Measurements from ENCODE around the gene ZNF205. TPM values are rescaled to one million over a fixed set of nuclear protein-coding genes. Genes with fewer than 3 reads are reported as not detected.

Gene ZNF205
- total RNA-seq, 1 donor from 2014 or later = 0.09 TPM

DNA sequence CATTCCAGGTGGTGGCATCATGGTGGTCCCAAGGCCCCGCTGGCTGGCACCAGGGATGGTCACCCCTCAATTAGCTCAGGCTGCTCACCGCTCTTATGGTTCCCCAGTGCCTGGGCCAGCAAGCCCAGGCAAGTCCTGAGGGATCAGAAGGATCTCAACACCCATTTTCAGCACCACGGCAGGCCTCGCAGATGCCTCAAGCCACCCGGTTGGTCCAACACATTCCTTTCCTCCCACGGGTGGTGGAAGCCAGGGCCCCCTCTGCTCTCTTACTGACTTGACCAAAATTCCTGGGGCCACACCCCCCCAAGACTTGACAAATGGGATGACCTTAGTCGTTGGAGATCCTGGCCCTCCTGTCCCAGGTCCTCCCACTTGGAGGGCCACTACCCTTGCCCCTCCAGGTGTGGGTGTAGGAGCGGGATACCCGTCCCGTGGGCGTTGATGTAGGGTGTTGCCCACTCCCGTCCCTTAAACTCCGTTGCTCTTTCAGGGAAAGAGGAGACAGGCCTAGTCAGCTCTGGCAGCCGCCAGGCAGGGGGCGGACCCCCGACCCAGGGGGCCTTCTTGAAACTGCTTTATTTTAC lies 5.9 kb downstream of the ZNF205 start:
- H3K4me3 Mint-ChIP-seq (ENCODE audit: low read depth) = no peak overlapping the region
- H3K9me3 Mint-ChIP-seq = no peaks in the 10 kb centered on the region
- intact Hi-C loops (cut with micrococcal nuclease) = no loop called here
- no peak overlapping the region for H3K27ac Mint-ChIP-seq
- no peak for DNase-seq (ENCODE audit: low spot score)
- H3K4me1 Mint-ChIP-seq (ENCODE audit: low read depth) = peaks cover 1% of the 10 kb centered on the region
- peaks cover 2% of the 10 kb centered on the region for H3K27me3 Mint-ChIP-seq (ENCODE audit: low read depth)
- no peaks in the 10 kb centered on the region for H3K36me3 Mint-ChIP-seq (ENCODE audit: low read depth)

DNA sequence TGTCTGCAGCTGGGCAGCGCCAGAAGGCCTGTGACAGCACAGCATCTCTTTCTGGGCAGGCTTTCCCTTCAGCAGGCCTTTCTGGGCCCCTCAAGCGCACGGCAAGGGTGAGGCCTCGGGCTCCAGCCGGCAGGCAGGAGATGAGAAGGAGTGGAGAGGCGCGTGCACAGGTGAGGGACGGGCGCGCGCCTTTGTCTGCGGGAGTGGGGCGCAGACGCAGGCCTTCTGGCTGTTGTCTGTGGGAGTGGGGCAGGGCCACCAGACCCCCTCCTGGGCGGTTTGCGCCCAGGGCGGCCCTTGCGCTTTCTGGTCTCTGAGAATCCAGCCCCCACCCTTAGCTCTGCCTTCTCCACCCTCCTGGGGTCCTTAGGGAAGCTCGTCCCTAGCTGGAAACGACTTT lies 6.5 kb downstream of the ZNF205 start:
- Mint-ChIP-seq H3K4me1 (ENCODE audit: low read depth) (peaks cover 5% of the 10 kb centered on the region), H3K27ac (no peak overlapping the region), H3K9me3 (no peaks in the 10 kb centered on the region), H3K4me3 (ENCODE audit: low read depth) (no peak overlapping the region), H3K36me3 (ENCODE audit: low read depth) (no peaks in the 10 kb centered on the region), H3K27me3 (ENCODE audit: low read depth) (no peaks in the 10 kb centered on the region)
- no peak for DNase-seq (ENCODE audit: low spot score)
- intact Hi-C loops (cut with micrococcal nuclease) = no loop called here

DNA sequence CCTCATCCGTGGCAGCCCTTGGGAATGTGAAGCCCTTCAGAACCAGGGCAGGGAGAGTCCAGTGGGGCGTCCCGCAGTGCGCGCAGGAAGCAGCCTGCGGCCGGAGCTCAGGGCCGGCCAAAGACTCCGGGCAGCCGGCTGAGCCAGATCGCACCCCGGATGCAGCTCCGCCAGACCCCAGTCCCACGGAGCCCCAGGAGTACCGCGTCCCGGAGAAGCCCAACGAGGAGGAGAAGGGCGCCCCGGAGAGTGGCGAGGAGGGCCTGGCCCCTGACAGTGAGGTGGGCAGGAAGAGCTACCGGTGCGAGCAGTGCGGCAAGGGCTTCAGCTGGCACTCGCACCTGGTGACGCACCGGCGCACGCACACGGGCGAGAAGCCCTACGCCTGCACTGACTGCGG lies 6.9 kb downstream of the ZNF205 start:
- intact Hi-C loops (cut with micrococcal nuclease) = no loop called here
- DNase-seq (ENCODE audit: low spot score) = no peak
- H3K4me3 Mint-ChIP-seq (ENCODE audit: low read depth) = no peak overlapping the region
- H3K27me3 Mint-ChIP-seq (ENCODE audit: low read depth) = no peaks in the 10 kb centered on the region
- no peaks in the 10 kb centered on the region for H3K9me3 Mint-ChIP-seq
- no peaks in the 10 kb centered on the region for H3K36me3 Mint-ChIP-seq (ENCODE audit: low read depth)
- H3K4me1 Mint-ChIP-seq (ENCODE audit: low read depth) = peaks cover 5% of the 10 kb centered on the region
- H3K27ac Mint-ChIP-seq = no peak overlapping the region

DNA sequence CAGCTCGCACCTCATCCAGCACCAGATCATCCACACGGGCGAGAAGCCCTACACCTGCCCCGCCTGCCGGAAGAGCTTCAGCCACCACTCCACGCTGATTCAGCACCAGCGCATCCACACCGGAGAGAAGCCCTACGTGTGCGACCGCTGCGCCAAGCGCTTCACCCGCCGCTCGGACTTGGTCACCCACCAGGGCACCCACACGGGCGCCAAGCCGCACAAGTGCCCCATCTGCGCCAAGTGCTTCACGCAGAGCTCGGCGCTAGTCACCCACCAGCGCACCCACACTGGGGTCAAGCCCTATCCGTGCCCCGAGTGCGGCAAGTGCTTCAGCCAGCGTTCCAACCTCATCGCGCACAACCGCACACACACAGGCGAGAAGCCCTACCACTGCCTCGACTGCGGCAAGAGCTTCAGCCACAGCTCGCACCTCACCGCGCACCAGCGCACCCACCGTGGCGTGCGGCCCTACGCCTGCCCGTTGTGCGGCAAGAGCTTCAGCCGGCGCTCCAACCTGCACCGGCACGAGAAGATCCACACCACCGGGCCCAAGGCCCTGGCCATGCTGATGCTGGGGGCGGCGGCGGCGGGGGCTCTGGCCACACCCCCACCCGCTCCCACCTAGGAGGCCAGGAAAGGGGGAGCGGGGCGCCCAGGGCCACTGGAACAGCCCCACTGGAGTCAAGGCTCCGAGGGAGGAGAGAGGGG lies 7.5 kb downstream of the ZNF205 start:
- Mint-ChIP-seq H3K4me1 (ENCODE audit: low read depth) (peaks cover 5% of the 10 kb centered on the region), H3K36me3 (ENCODE audit: low read depth) (no peaks in the 10 kb centered on the region), H3K9me3 (no peaks in the 10 kb centered on the region), H3K27me3 (ENCODE audit: low read depth) (no peaks in the 10 kb centered on the region), H3K4me3 (ENCODE audit: low read depth) (no peak overlapping the region), H3K27ac (no peak overlapping the region)
- intact Hi-C loops (cut with micrococcal nuclease) = loop anchor here (10.0 kb wide), 1 partner anchor 95 kb away; the partner anchor contains the start of genes HCFC1R1, THOC6 and TNFRSF12A
- no peak for DNase-seq (ENCODE audit: low spot score)

DNA sequence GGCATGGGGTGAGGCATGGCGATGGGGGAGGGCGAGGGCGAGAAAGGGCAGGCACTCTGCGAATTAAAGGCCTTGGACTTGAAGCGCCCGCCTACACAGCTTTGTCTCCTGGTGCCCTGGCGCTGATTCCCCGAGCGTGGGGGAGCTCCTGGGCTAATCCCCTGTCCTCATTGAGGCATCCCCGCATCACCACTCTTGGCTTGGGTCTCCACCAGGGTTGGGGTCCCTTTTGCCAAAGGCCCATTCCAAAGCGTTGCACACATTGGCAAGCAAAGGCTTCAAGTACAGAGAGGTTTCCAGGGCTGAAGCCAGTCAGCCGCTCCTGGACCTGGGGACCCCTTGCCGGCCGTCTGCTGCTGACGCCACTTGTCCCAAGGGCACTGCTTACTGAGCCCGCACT lies 8.0 kb downstream of the ZNF205 start:
- H3K4me1 Mint-ChIP-seq (ENCODE audit: low read depth) = peaks cover 10% of the 10 kb centered on the region
- no peaks in the 10 kb centered on the region for H3K27me3 Mint-ChIP-seq (ENCODE audit: low read depth)
- H3K4me3 Mint-ChIP-seq (ENCODE audit: low read depth) = no peak overlapping the region
- no peak for DNase-seq (ENCODE audit: low spot score)
- no peaks in the 10 kb centered on the region for H3K9me3 Mint-ChIP-seq
- intact Hi-C loops (cut with micrococcal nuclease) = loop anchor here (10.0 kb wide), 1 partner anchor 96 kb away; the partner anchor contains the start of genes HCFC1R1, THOC6 and TNFRSF12A
- H3K36me3 Mint-ChIP-seq (ENCODE audit: low read depth) = peaks cover 2% of the 10 kb centered on the region
- H3K27ac Mint-ChIP-seq = no peak overlapping the region

- no peak overlapping the region for H3K4me3 Mint-ChIP-seq (ENCODE audit: low read depth)
- intact Hi-C loops (cut with micrococcal nuclease) = loop anchor here (10.0 kb wide), 1 partner anchor 97 kb away; the partner anchor contains the start of genes HCFC1R1, THOC6 and TNFRSF12A
Measured at GRCh38 chr16:3121851-3122467, 9.6 kb downstream of the ZNF205 start.

DNA sequence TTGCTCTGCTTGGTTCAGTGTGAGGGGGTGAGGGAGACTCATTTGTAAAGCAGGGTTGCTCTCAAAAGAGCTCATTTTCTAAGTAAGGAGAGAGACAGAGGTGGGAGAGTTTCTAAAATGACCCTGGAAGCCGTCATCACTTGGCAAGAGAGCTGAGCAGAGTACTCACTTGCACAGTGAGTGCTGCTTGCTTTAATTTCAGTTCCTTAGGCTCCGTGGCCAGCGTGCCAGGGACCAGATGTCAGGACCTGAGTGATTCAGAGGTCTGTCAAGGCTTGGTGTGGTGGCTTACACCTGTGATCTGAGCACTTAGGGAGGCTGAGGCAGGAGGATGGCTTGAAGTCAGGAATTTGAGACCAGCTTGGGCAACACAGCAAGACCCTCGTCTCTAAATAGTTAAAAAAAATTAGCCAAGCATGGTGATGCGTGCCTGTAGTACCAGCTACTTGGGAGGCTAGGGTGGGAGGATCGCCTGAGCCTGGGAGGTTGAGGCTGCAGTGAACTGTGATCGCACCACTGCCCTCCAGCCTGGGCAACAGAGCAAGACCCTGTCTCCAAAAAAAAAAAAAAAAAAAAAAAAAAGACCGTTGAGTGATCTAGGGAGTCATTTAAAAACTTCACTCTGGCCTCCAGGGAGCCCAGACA lies 10.7 kb downstream of the ZNF205 start:
- Mint-ChIP-seq H3K36me3 (ENCODE audit: low read depth) (peaks cover 15% of the 10 kb centered on the region), H3K27ac (no peak overlapping the region), H3K9me3 (no peaks in the 10 kb centered on the region), H3K4me3 (ENCODE audit: low read depth) (peak overlapping the region; percentile 96), H3K27me3 (ENCODE audit: low read depth) (no peaks in the 10 kb centered on the region), H3K4me1 (ENCODE audit: low read depth) (peaks cover 28% of the 10 kb centered on the region)
- intact Hi-C loops (cut with micrococcal nuclease) = loop anchor here (10.0 kb wide), 1 partner anchor 98 kb away; the partner anchor contains the start of genes HCFC1R1, THOC6 and TNFRSF12A
- no peak for DNase-seq (ENCODE audit: low spot score)

More at GRCh38 chr16:3121851-3122467, 9.6 kb downstream of the ZNF205 start:
- no peak for DNase-seq (ENCODE audit: low spot score)
- no peaks in the 10 kb centered on the region for H3K27me3 Mint-ChIP-seq (ENCODE audit: low read depth)
- H3K36me3 Mint-ChIP-seq (ENCODE audit: low read depth) = peaks cover 9% of the 10 kb centered on the region
- H3K9me3 Mint-ChIP-seq = no peaks in the 10 kb centered on the region
- no peak overlapping the region for H3K27ac Mint-ChIP-seq
- H3K4me1 Mint-ChIP-seq (ENCODE audit: low read depth) = peaks cover 19% of the 10 kb centered on the region

DNA sequence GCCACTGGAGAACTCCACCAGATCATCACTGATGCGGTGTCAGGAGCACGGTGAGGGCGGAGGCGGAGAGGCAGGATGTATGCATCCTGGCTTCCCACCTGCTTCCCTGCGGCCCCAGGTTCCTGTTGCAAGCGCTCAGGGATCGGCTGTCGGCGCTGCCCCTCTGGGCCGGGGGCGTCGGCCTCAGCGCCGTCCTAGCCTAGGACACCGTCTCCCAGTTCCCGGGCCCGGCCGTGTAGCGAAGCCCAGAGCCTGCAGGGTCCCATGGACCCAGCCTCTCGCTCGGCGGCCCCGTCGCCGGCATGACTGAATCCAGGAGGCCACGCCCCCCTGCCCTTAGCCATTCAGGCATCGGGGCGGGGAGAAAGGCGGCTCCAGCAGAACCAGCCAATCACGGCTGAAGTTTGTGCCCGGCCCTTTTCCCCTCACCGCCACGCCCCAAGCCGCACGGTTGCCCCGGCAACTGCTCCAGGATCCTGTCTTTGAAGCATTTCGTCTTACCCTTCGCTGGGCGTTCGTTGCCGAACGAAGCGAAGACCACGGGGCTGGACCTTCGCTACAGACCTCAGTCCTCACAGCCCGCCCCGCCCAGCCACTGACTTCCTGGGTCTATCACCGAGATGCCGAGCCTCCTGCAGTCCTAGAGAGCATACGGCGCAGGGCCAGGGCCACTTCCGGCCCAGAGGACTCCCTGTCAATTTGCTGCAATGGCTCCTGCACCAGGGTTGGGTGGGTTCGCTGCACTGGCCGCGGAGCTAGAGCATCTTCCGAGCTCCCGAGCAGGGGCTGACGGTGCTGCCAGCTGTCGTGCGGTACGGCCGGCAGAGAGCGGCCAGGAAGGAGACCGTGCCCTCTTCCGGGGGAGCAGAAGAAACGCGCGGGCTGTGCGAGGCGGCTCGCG lies 11.8 kb downstream of the ZNF205 start:
- intact Hi-C loops (cut with micrococcal nuclease) = loop anchor here (1.0 to 10.0 kb wide), 4 partner anchors 10 to 99 kb away; partner anchors contain the start of genes HCFC1R1, THOC6 and TNFRSF12A
- peaks cover 15% of the 10 kb centered on the region for H3K36me3 Mint-ChIP-seq (ENCODE audit: low read depth)
- H3K27ac Mint-ChIP-seq = peak overlapping the region; percentile 92
- peak overlapping the region; percentile 96 for H3K4me3 Mint-ChIP-seq (ENCODE audit: low read depth)
- DNase-seq (ENCODE audit: low spot score) = peak; percentile 97
- peaks cover 34% of the 10 kb centered on the region for H3K4me1 Mint-ChIP-seq (ENCODE audit: low read depth)
- no peaks in the 10 kb centered on the region for H3K9me3 Mint-ChIP-seq
- no peaks in the 10 kb centered on the region for H3K27me3 Mint-ChIP-seq (ENCODE audit: low read depth)

- H3K4me3 Mint-ChIP-seq (ENCODE audit: low read depth) = peak overlapping the region; percentile 68
- no peaks in the 10 kb centered on the region for H3K9me3 Mint-ChIP-seq
- H3K27me3 Mint-ChIP-seq (ENCODE audit: low read depth) = no peaks in the 10 kb centered on the region
- peaks cover 44% of the 10 kb centered on the region for H3K4me1 Mint-ChIP-seq (ENCODE audit: low read depth)
- peaks cover 37% of the 10 kb centered on the region for H3K36me3 Mint-ChIP-seq (ENCODE audit: low read depth)
- H3K27ac Mint-ChIP-seq = peak overlapping the region; percentile 67
- intact Hi-C loops (cut with micrococcal nuclease) = loop anchor here (10.0 kb wide), 1 partner anchor 103 kb away; the partner anchor contains the start of genes HCFC1R1, THOC6 and TNFRSF12A
- no peak for DNase-seq (ENCODE audit: low spot score)
Measured at GRCh38 chr16:3127745-3128144, 15.4 kb downstream of the ZNF205 start.

DNA sequence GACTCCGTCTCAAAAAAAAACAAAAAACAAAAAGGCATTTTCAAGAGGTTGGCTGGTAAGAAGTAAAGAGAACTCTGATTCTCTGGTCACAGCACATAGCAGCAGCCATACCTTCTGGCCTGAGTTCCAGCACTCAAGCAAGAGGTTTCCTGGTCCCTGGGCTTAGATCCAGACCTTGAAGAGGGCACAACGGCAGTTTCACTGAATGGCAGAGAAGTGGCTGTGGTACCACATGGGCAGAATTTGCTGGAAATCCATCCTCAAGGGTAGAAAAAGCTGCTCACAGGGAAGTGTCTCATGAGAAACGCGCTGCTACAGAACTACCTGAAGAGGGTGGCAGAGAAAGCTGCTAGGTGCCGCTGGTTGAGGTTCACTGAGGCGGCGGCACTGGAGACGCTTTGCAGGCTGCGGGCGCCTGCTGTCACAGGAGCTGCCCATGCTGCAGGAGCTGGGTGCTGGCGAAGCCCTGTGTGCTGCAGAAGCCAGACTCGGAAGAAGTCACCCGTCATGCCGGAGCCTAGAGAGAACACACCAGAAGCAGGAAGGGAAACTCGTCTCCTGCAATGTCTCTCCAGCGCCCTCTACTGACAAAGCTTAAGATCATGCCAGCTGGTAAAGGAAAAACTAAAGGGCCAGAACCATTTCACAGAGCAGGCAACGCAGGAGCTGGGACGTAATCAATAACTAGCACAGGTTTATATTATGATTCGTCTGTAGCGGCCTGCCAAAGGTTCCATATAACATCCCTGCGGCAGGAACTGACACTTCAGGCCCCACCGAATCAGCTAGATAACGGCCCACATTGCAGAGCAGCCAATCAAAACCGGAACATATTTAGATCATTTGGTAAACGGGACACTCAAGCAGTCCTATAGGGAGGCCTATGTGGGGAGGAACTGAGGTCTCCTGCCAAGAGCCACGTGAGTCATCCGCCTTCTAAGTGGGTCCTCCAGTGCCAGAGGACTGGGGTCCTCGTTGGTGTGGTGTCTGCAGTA lies 17.0 kb downstream of the ZNF205 start:
- Mint-ChIP-seq H3K4me3 (ENCODE audit: low read depth) (peak overlapping the region; percentile 87), H3K27ac (peak overlapping the region; percentile 80), H3K27me3 (ENCODE audit: low read depth) (no peaks in the 10 kb centered on the region), H3K36me3 (ENCODE audit: low read depth) (peaks cover 47% of the 10 kb centered on the region), H3K9me3 (no peaks in the 10 kb centered on the region), H3K4me1 (ENCODE audit: low read depth) (peaks cover 46% of the 10 kb centered on the region)
- DNase-seq (ENCODE audit: low spot score) = peak; percentile 81
- intact Hi-C loops (cut with micrococcal nuclease) = loop anchor here (1.0 to 10.0 kb wide), 5 partner anchors 23 to 105 kb away; partner anchors contain the start of genes HCFC1R1, THOC6 and TNFRSF12A
